Mucosa of descending colon (tissue), 3 donors: ENCODE results near the gene CCT2. TPM values are rescaled to one million over a fixed set of nuclear protein-coding genes. Genes with fewer than 3 reads are reported as not detected.
A peak's percentile ranks its signal among the peaks of the same experiment; 100 is the strongest.

Experiments
- ATAC-seq: fragments of 200-7000 bp; cut with Tn5 transposase; one replicate; pipeline ENCODE4 v1.9.1; 2020; ENCODE audit warnings: mild to moderate bottlenecking, moderate library complexity
- DNase-seq, 3 donors: peaks; one replicate each; pipeline ENCODE4 v3.0.0-alpha.2; 2020
- H3K36me3 ChIP-seq: fragments of 200-600 bp; one replicate; pipeline ENCODE4 v1.8.0; 2021; ENCODE audit warnings: low read depth, mild to moderate bottlenecking
- H3K4me1 ChIP-seq: fragments of 200-600 bp; one replicate; pipeline ENCODE4 v1.8.0; 2021; ENCODE audit warnings: low read depth, mild to moderate bottlenecking
- H3K4me3 ChIP-seq: fragments of 200-600 bp; one replicate; pipeline ENCODE4 v1.8.0; 2021; ENCODE audit warnings: mild to moderate bottlenecking
- H3K9me3 ChIP-seq: fragments of 200-600 bp; one replicate; pipeline ENCODE4 v1.8.0; 2021; ENCODE audit warnings: mild to moderate bottlenecking
- intact Hi-C, 2 donors: fragments of 100-400 bp; cut with DNase I in 1 of 2; cut with micrococcal nuclease in 1 of 2; formaldehyde crosslinking; loops; one replicate each; pipeline versions ENCODE4 v1.11.0 to v1.11.1; 2022; cut with DNase I, micrococcal nuclease
- long read RNA-seq, 2 donors: library from polyadenylated mRNA; unstranded; transcript quantifications; one replicate each; pipeline ENCODE4 v2.0.0, GENCODE V29; 2019 to 2021
- total RNA-seq, 3 donors: library from RNA; stranded (reverse); fragmentation: NEBNext Ultra II Directional in 2 of 3; extraction: Animal tissue kit (Norgen Biotek cat#: 25700) in 2 of 3; gene quantifications; one replicate each; pipeline versions ENCODE4 v1.2.1 to v1.2.4, GENCODE V29; 2021 to 2023
- TF ChIP-seq, protein P1 (sequence below): fragments of 200-600 bp; IDR thresholded peaks from one replicate; pipeline ENCODE4 v1.8.0; 2022; ENCODE audit warnings: antibody characterized with exemption, mild to moderate bottlenecking
- donor health status: DM: no; HTN: no; CAD: no; lungs with moderate emphysema.
- donor health status: DM: no; HTN: no; CAD: no.
- donor health status: DM: no; HTN: yes; CAD: no.

CCT2 gene
- total RNA-seq: 100 to 1,000 TPM in 2 of 3 donors, 10 to 100 TPM in 1; 85.0 to 106 (median 103) TPM
- long read RNA-seq, donor 1, transcript CCT2-201 (16 exons, 2,041 nt): major isoform, 99 of 109 reads
- long read RNA-seq, donor 1, partial matches to known transcripts: 5 of 109 reads
- long read RNA-seq, donor 1, other reads (novel, unspliced or antisense): 4 of 109 reads
- long read RNA-seq, donor 2, transcript CCT2-201 (16 exons, 2,041 nt): major isoform, 41 of 65 reads
- long read RNA-seq, donor 2, partial matches to known transcripts: 19 of 65 reads
- long read RNA-seq, donor 2, other reads (novel, unspliced or antisense): 5 of 65 reads

DNA sequence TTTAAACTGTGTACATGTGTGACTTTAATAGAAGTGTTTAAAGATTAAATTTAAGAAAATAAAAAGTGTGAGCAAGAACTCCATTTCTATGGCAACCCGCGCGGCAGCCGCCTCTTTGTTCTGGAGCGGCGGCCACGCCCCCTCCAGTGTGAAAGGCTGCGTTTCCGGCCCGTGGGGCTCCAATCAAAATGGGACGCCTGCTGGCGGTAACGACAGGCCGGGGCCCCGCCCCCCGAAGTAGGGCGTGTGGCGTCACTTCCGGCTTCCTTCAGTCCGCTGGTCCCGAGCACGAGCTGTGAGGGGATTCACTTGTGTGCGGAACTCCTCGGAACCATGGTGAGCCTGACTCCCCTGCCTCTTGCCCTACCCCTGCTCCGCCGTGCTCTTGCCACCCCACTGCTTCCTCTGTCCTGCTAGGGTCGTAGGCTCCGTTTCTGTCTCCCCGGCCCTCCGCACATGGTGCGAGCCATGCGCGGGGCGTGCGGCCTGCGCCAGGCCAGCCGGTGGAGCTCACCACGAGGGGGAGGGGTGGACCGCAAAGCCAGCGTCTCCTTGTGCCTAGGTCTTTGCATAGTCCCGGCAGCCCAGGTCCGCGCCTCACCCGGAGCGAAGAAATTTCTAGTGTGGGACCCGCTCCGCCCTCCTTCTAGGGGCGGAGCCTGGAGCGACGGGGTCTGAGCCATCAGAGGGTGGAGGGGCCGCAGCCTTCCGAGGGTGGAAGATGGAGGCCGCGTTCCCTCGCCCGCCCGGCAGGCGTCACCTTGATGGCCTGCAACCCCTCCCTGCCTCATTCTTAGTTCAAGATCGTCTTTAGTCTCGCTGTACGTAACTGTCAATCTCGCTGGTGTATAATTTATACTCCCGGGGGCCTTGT is at the start of gene CCT2:
Gene CCT2, plus strand, starts transcription at position 271 of the 874 bp plus-strand sequence. Its CDS starts 63 bp downstream, at position 334.
- peak within 1 kb of the TSS; percentile 89 for H3K4me3 ChIP-seq
- H3K9me3 ChIP-seq: no peaks in the 10 kb centered on the region
- ATAC-seq (peak; percentile 100), DNase-seq (peak; percentile 97 to 98 (median 98))
- intact Hi-C loops: no loop called here
- no peaks in the 10 kb centered on the region for H3K36me3 ChIP-seq
- H3K4me1 ChIP-seq: peaks cover 6% of the 10 kb centered on the region
- TF ChIP-seq, protein P1, sequence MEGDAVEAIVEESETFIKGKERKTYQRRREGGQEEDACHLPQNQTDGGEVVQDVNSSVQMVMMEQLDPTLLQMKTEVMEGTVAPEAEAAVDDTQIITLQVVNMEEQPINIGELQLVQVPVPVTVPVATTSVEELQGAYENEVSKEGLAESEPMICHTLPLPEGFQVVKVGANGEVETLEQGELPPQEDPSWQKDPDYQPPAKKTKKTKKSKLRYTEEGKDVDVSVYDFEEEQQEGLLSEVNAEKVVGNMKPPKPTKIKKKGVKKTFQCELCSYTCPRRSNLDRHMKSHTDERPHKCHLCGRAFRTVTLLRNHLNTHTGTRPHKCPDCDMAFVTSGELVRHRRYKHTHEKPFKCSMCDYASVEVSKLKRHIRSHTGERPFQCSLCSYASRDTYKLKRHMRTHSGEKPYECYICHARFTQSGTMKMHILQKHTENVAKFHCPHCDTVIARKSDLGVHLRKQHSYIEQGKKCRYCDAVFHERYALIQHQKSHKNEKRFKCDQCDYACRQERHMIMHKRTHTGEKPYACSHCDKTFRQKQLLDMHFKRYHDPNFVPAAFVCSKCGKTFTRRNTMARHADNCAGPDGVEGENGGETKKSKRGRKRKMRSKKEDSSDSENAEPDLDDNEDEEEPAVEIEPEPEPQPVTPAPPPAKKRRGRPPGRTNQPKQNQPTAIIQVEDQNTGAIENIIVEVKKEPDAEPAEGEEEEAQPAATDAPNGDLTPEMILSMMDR: no peak

DNA sequence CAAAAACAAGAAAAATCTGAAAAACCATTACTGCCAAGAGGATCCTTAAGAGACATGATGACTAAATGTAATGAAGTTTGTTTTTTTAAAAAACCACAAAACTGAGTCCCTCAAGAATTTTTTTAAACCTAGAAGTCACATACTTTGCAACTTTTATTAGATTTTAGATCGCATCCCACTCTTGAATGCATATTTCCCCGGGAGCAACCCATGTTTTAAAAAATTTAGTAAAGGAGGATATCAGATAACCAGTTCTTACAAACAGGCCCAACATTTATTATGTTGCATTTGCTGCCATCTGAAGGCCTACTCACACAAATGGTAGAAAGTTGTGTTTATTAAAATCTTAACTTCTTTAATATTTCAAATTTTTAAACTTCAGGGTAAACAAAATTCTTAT is 44.3 kb upstream of the CCT2 start:
- H3K4me3 ChIP-seq: no peak overlapping the region
- DNase-seq (no peak), ATAC-seq (no peak)
- intact Hi-C loops: no loop called here
- TF ChIP-seq, protein P1: no peak
- H3K36me3 ChIP-seq: no peaks in the 10 kb centered on the region
- no peaks in the 10 kb centered on the region for H3K4me1 ChIP-seq
- no peaks in the 10 kb centered on the region for H3K9me3 ChIP-seq

DNA sequence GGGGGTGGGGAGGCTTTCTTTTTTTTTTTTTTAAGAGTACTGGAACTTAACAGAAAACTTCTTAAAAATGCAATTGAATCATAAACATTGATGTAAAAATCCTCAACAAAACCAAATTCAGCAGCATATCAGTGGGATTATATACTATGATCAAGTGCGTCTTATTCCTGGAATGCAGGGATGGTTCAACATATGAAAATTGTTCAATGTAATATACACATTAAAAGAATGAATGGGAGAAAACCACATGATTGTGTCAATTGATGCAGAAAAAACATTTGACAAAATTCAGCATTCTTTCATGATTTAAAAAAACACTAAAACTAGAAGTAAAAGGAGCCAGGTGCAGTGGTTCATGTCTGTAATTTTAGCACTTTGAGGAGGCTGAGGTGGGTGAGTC is 41.2 kb upstream of the CCT2 start:
- Histone ChIP-seq H3K4me1 (no peaks in the 10 kb centered on the region), H3K36me3 (no peaks in the 10 kb centered on the region), H3K4me3 (no peak overlapping the region), H3K9me3 (no peaks in the 10 kb centered on the region)
- DNase-seq: no peak
- intact Hi-C loops: no loop called here
- TF ChIP-seq, protein P1: no peak
- ATAC-seq: no peak

DNA sequence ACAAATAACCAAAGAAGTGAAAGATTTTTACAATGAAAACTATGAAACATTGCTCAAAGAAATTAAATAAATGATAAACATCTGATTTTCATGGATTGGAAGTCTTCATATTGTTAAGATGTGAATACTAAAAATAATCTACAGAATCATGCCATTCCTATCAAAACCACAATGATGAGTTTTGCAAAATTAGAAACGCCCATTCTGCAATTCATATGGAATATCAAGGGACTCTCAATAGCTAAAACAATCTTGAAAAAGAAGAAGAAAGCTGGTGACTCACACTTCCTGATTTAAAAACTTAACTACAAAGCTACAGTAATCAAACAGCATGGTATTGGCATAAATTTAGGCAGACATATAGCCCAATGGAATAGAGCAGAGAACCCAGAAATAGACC is 40.2 kb upstream of the CCT2 start:
- no peak for ATAC-seq
- Histone ChIP-seq H3K4me1 (no peaks in the 10 kb centered on the region), H3K4me3 (no peak overlapping the region), H3K9me3 (no peaks in the 10 kb centered on the region), H3K36me3 (no peaks in the 10 kb centered on the region)
- TF ChIP-seq, protein P1: no peak
- intact Hi-C loops: no loop called here
- no peak for DNase-seq

DNA sequence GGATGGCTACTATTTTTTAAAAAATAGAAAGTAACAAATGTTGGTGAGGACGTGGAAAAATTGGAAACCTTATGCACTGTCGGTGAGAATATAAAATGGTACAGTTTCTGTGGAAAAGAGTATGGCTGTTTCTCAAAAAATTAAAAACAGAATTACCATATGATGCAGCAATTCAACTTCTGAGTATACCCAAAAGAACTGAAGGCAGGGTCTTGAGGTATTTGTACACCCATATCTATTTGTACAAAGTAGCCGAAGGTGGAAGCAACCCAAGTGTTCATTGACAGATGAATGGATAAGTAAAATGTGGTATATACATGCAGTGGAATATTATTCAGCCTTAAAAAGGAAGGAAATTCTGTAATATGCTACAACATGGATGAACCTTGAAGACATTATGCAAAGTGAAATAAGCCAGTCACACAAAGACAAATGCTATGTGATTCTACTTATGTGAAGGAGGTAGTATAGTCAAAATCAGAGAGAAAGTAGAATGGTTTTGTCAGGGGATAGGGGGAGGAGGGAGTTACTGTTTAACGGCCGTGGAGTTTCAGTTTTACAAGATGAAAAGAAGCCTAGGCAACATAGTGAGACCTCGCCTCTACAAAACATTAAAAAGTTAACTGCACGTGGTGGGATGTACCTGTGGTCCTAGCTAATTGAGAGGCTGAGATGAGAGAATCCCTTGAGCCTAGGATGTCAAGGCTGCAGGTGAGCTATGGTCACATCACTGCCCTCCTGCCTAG is 38.4 kb upstream of the CCT2 start:
- intact Hi-C loops: no loop called here
- no peak for DNase-seq
- H3K4me3 ChIP-seq: no peak overlapping the region
- TF ChIP-seq, protein P1: no peak
- no peaks in the 10 kb centered on the region for H3K4me1 ChIP-seq
- no peaks in the 10 kb centered on the region for H3K36me3 ChIP-seq
- no peaks in the 10 kb centered on the region for H3K9me3 ChIP-seq
- no peak for ATAC-seq
